ENCODE measurements around the gene CACNA1D. TPM values are rescaled to one million over a fixed set of nuclear protein-coding genes. Genes with fewer than 3 reads are reported as not detected.

The CACNA1D gene
- total and polyA plus RNA-seq, 8 donors: 0.31 to 36.5 (median 12.5) TPM

GRCh38 chr3:53863145-53863544 lies 368.7 kb downstream of the CACNA1D start:
- no peak overlapping the region for H3K27ac ChIP-seq
- peaks cover 0 to 9% (median 0%) of the 10 kb centered on the region in 4 donors for H3K4me1 ChIP-seq
- WGBS, 5 donors: 87 to 100% (median 91%) methylated on average over 1 of the region's 1 CpG
- TF ChIP-seq EP300 (IDR thresholded peaks at IDR 0.05) (no peak), POLR2A (IDR thresholded peaks at IDR 0.05) (no peak), CTCF (IDR thresholded peaks at IDR 0.05) (no peak), POLR2AphosphoS5 (IDR thresholded peaks at IDR 0.05) (no peak)
- no peak for DNase-seq
- intact Hi-C loops (cut with DNase I; ENCODE audit: low total_unique reads): no loop called here
- H3K36me3 ChIP-seq: peaks cover 37 to 100% (median 98%) of the 10 kb centered on the region in 4 donors
- H3K27me3 ChIP-seq: no peaks in the 10 kb centered on the region
- no peak overlapping the region for H3K4me3 ChIP-seq
- no peaks in the 10 kb centered on the region for H3K9me3 ChIP-seq

Small RNA genes lying within 50 kb of the gene (small RNA-seq; reads per million reads assigned to genes)
- gene AC012467.1 (0 reads per million in 4 donors), gene RF00154 (29.0 to 120 (median 36.9) reads per million in 4 donors)

Other genes with a start within 250 kb of the CACNA1D start
- 100 to 1,000 TPM in 3 of 5 donors, 10 to 100 TPM in 2; 88.3 to 247 (median 162) TPM for gene TKT, start 238.6 kb upstream of the CACNA1D start, total RNA-seq
- 100 to 1,000 TPM in 2 of 3 donors, 10 to 100 TPM in 1; 84.9 to 385 (median 118) TPM for gene TKT, start 238.6 kb upstream of the CACNA1D start, polyA plus RNA-seq
- 10 to 100 TPM; 10.7 to 20.6 (median 14.3) TPM for gene DCP1A, start 147.1 kb upstream of the CACNA1D start, total RNA-seq
- 1 to 10 TPM; 4.5 to 8.7 (median 4.6) TPM for gene DCP1A, start 147.1 kb upstream of the CACNA1D start, polyA plus RNA-seq